OCI-LY1 (cell line): ENCODE results near the gene SLC18B1.

Experiments
- H2AFZ ChIP-seq: fragments of 200-600 bp; sonication (generic), shearing (Covaris generic); 2 replicates; pipeline ENCODE4 v1.6.0; 2014; ENCODE audit warnings: antibody characterized with exemption, mild to moderate bottlenecking, low read length
- H3F3A ChIP-seq: fragments of 200-600 bp; sonication (generic), shearing (Covaris generic); 2 replicates; pipeline ENCODE4 v1.6.0; 2014; ENCODE audit warnings: mild to moderate bottlenecking, antibody characterized with exemption, low read length, moderate library complexity; ENCODE audit not compliant: insufficient read depth
- H3K27ac ChIP-seq: fragments of 200-600 bp; sonication (generic); 2 replicates; pipeline ENCODE4 v1.5.1; 2014; ENCODE audit warnings: low read length, mixed run types, mild to moderate bottlenecking, low read depth; ENCODE audit not compliant: poor library complexity, severe bottlenecking
- H3K27me3 ChIP-seq: fragments of 200-600 bp; sonication (generic); 2 replicates; pipeline ENCODE4 v1.6.0; 2014; ENCODE audit warnings: antibody characterized with exemption, mild to moderate bottlenecking, low read length, moderate library complexity; ENCODE audit not compliant: insufficient read depth
- H3K36me3 ChIP-seq: fragments of 200-600 bp; sonication (generic); 2 replicates; pipeline ENCODE4 v1.6.1; 2014; ENCODE audit warnings: mild to moderate bottlenecking, antibody characterized with exemption, low read length, moderate library complexity, mixed read lengths; ENCODE audit not compliant: insufficient read depth
- H3K4me1 ChIP-seq: fragments of 200-600 bp; sonication (generic); 2 replicates; pipeline ENCODE4 v1.5.1; 2014; ENCODE audit warnings: mild to moderate bottlenecking, low read length, moderate library complexity; ENCODE audit not compliant: insufficient read depth, severe bottlenecking
- H3K4me2 ChIP-seq: fragments of 200-600 bp; sonication (generic), shearing (Covaris generic); 2 replicates; pipeline ENCODE4 v1.6.1; 2014; ENCODE audit warnings: low read length
- H3K4me3 ChIP-seq: fragments of 200-600 bp; sonication (generic); 2 replicates; pipeline ENCODE4 v1.5.1; 2014; ENCODE audit warnings: low read length, low read depth, mild to moderate bottlenecking, mixed read lengths; ENCODE audit not compliant: poor library complexity, severe bottlenecking
- H3K79me2 ChIP-seq: fragments of 200-600 bp; shearing (Covaris generic); 2 replicates; pipeline ENCODE4 v1.6.1; 2016; ENCODE audit warnings: mixed run types, low read length, mixed read lengths; ENCODE audit not compliant: insufficient read depth
- H3K9ac ChIP-seq: fragments of 200-600 bp; sonication (generic), shearing (Covaris generic); 2 replicates; pipeline ENCODE4 v1.6.1; 2014; ENCODE audit warnings: mild to moderate bottlenecking, low read length, mixed read lengths
- H3K9me2 ChIP-seq: fragments of 200-600 bp; sonication (generic), shearing (Covaris generic); 2 replicates; pipeline ENCODE4 v1.6.1; 2014; ENCODE audit warnings: low read depth, mild to moderate bottlenecking, low read length, mixed read lengths
- H3K9me3 ChIP-seq: fragments of 200-600 bp; shearing (Covaris generic); 2 replicates; pipeline ENCODE4 v1.6.1; 2014; ENCODE audit warnings: low read length, mixed read lengths
- H4K20me1 ChIP-seq: fragments of 200-600 bp; sonication (generic), shearing (Covaris generic); 2 replicates; pipeline ENCODE4 v1.6.0; 2016; ENCODE audit warnings: mild to moderate bottlenecking, low read length; ENCODE audit not compliant: insufficient read depth
- EZH2 ChIP-seq: fragments of 200-600 bp; sonication (generic), shearing (Covaris generic); IDR thresholded peaks from 2 replicates; pipeline ENCODE4 v1.8.0; 2017; ENCODE audit warnings: borderline replicate concordance, mixed run types, mild to moderate bottlenecking, antibody characterized with exemption, low read length, moderate library complexity, mixed read lengths
- TF ChIP-seq, protein P1 (sequence below): fragments of 200-600 bp; sonication (generic), shearing (Covaris generic); IDR thresholded peaks from 2 replicates; pipeline ENCODE4 v1.5.1; 2017; ENCODE audit warnings: mild to moderate bottlenecking, antibody characterized with exemption, low read length, moderate library complexity, mixed read lengths

Gene SLC18B1

GRCh38 chr6:132741281-132741680, 57.2 kb downstream of the SLC18B1 start:
- Histone ChIP-seq H3K4me1 (no peaks in the 10 kb centered on the region), H3K4me3 (no peak overlapping the region), H3K9me3 (no peaks in the 10 kb centered on the region), H4K20me1 (no peaks in the 10 kb centered on the region), H3K27me3 (no peaks in the 10 kb centered on the region), H3K4me2 (no peak overlapping the region), H2AFZ (no peak overlapping the region), H3K9ac (no peak overlapping the region), H3K27ac (no peak overlapping the region), H3F3A (no peaks in the 10 kb centered on the region), H3K79me2 (no peaks in the 10 kb centered on the region), H3K36me3 (peaks cover 42% of the 10 kb centered on the region), H3K9me2 (no peaks in the 10 kb centered on the region)
- TF ChIP-seq, protein P1, sequence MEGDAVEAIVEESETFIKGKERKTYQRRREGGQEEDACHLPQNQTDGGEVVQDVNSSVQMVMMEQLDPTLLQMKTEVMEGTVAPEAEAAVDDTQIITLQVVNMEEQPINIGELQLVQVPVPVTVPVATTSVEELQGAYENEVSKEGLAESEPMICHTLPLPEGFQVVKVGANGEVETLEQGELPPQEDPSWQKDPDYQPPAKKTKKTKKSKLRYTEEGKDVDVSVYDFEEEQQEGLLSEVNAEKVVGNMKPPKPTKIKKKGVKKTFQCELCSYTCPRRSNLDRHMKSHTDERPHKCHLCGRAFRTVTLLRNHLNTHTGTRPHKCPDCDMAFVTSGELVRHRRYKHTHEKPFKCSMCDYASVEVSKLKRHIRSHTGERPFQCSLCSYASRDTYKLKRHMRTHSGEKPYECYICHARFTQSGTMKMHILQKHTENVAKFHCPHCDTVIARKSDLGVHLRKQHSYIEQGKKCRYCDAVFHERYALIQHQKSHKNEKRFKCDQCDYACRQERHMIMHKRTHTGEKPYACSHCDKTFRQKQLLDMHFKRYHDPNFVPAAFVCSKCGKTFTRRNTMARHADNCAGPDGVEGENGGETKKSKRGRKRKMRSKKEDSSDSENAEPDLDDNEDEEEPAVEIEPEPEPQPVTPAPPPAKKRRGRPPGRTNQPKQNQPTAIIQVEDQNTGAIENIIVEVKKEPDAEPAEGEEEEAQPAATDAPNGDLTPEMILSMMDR = no peak
- no peak for TF ChIP-seq EZH2

- Histone ChIP-seq H3K4me3 (no peak overlapping the region), H3K79me2 (no peaks in the 10 kb centered on the region), H3F3A (no peaks in the 10 kb centered on the region), H3K9me2 (no peaks in the 10 kb centered on the region), H3K27me3 (no peaks in the 10 kb centered on the region), H3K36me3 (no peaks in the 10 kb centered on the region), H3K27ac (no peak overlapping the region), H3K9ac (no peak overlapping the region), H3K4me1 (no peaks in the 10 kb centered on the region), H3K9me3 (no peaks in the 10 kb centered on the region), H2AFZ (no peak overlapping the region), H4K20me1 (no peaks in the 10 kb centered on the region), H3K4me2 (no peak overlapping the region)
- TF ChIP-seq, protein P1 = no peak
- TF ChIP-seq EZH2 = no peak
Measured at GRCh38 chr6:132736239-132736638, 62.2 kb downstream of the SLC18B1 start.

DNA sequence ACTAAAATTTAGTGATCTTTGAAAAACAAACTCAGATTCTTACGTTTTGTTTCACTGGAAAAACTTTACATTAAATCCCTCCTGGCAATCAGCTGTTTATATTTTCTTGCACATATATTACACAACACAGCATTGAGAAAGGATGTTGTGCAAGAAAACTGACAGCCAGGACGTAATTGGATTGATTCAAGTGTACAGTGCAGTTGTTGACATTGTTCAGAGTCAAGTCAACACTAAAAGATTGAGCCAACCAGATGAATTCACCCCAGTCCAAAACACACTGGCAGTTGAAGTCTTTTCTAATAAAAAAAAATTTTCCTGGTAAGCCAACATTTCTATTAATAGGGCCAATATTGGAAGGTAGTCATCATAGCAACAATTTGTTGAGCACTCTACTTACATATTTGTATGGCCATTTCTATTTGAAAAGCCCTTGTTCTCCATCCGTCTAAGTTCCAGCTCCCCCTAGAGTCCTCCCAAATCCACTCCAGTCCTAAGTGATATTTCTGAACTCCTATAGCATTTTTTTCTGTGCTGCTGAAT, 63.7 kb downstream of the SLC18B1 start:
- H3K4me2 ChIP-seq = no peak overlapping the region

More for the DNA sequence above, 63.7 kb downstream of the SLC18B1 start:
- Histone ChIP-seq H3K4me1 (no peaks in the 10 kb centered on the region), H3K79me2 (no peaks in the 10 kb centered on the region), H3F3A (no peaks in the 10 kb centered on the region), H2AFZ (no peak overlapping the region), H3K9me3 (no peaks in the 10 kb centered on the region), H3K27me3 (no peaks in the 10 kb centered on the region), H3K27ac (no peak overlapping the region), H3K36me3 (no peaks in the 10 kb centered on the region), H3K9ac (no peak overlapping the region), H3K4me3 (no peak overlapping the region), H4K20me1 (no peaks in the 10 kb centered on the region), H3K9me2 (no peaks in the 10 kb centered on the region)
- TF ChIP-seq EZH2 = no peak
- TF ChIP-seq, protein P1 = 0 out of 2 replicates have a peak, but pooled peaks have one; percentile 11
